ENCODE data around the gene UIMC1.

UIMC1 gene

GRCh38 chr5:176900780-176901204 is 105.8 kb downstream of the UIMC1 start:
- no peak for FAIRE-seq

- no peak for FAIRE-seq
Measured at GRCh38 chr5:176899946-176900779, 106.4 kb downstream of the UIMC1 start.

GRCh38 chr5:176899296-176899891 is 107.2 kb downstream of the UIMC1 start, which contains the start of gene HK3:
HK3 (minus strand) TSS chr5:176899346; CDS start chr5:176896159, 3,187 bp downstream.
- no peak for FAIRE-seq

GRCh38 chr5:176897263-176897662 is 109.3 kb downstream of the UIMC1 start:
- no peak for FAIRE-seq

- no peak for FAIRE-seq
Measured at GRCh38 chr5:176895831-176896230, 110.7 kb downstream of the UIMC1 start.

- FAIRE-seq, result no peak
Measured at GRCh38 chr5:176894298-176894697, 112.3 kb downstream of the UIMC1 start.

- FAIRE-seq, result no peak
Measured at GRCh38 chr5:176892663-176893062, 113.9 kb downstream of the UIMC1 start.

GRCh38 chr5:176891331-176891958 is 115.1 kb downstream of the UIMC1 start:
- FAIRE-seq, result no peak

- no peak for FAIRE-seq
Measured at GRCh38 chr5:176890455-176891330, 115.9 kb downstream of the UIMC1 start.

- no peak for FAIRE-seq
Measured at GRCh38 chr5:176889321-176890280, 117.0 kb downstream of the UIMC1 start.

GRCh38 chr5:176888865-176889165 is 117.8 kb downstream of the UIMC1 start:
- FAIRE-seq, result no peak

- no peak for FAIRE-seq
Measured at GRCh38 chr5:176888016-176888864, 118.3 kb downstream of the UIMC1 start.

- no peak for FAIRE-seq
Measured at GRCh38 chr5:176887252-176887849, 119.2 kb downstream of the UIMC1 start.

- no peak for FAIRE-seq
Measured at GRCh38 chr5:176886336-176887251, 120.0 kb downstream of the UIMC1 start.

GRCh38 chr5:176884571-176884890 is 122.0 kb downstream of the UIMC1 start:
- FAIRE-seq, result no peak

- no peak for FAIRE-seq
Measured at GRCh38 chr5:176883700-176884570, 122.6 kb downstream of the UIMC1 start.

GRCh38 chr5:176882567-176882903 is 124.0 kb downstream of the UIMC1 start:
- FAIRE-seq, result no peak

- no peak for FAIRE-seq
Measured at GRCh38 chr5:176881816-176882566, 124.6 kb downstream of the UIMC1 start.
